ENCODE results near the gene CSTF1.
"Not testable (repeated sequence)": the region's sequence is repeated elsewhere in the genome, so short reads cannot be mapped to it uniquely, and the experiment has no call there.

The CSTF1 gene

DNA sequence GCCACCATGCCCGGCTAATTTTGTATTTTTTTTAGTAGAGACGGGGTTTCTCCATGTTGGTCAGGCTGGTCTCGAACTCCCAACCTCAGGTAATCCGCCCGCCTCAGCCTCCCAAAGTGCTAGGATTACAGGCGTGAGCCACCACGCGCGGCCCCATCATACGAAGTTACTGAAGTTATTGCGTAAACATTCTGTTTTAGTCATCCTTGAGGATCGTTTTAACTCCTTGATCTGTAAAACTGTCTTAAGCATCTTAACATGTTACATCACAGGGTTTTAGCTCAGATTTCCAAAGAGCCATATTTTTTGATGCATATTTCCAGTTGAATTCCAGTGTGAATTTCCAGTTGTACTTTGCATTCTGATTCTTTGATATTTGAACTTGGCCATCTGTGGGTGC lies 12.9 kb downstream of the CSTF1 start:
- not testable (repeated sequence) for DNase-seq (ENCODE audit: low read depth in 2 of 3, low spot score in 2 of 3)

DNA sequence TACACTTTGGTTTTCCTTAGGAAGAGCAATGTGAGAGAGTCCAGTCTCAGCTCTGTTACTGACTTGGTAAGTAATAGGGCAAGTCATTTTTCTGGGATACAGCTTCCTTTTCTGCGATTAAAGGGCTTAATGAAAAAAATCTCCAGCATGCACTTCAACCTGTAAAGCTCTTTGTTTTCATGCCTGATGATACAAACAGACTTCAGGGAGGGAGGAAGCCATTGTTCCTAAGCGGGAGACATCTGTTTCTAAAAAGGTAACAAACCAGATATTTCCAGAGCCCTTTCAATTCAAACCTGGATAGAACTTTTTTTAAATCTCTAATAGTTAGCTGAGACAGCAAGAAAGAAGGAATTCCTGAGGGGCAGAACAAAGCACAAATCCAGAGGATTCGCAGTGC lies 14.5 kb downstream of the CSTF1 start:
- DNase-seq (ENCODE audit: low read depth in 2 of 3, low spot score in 2 of 3), result no peak

DNA sequence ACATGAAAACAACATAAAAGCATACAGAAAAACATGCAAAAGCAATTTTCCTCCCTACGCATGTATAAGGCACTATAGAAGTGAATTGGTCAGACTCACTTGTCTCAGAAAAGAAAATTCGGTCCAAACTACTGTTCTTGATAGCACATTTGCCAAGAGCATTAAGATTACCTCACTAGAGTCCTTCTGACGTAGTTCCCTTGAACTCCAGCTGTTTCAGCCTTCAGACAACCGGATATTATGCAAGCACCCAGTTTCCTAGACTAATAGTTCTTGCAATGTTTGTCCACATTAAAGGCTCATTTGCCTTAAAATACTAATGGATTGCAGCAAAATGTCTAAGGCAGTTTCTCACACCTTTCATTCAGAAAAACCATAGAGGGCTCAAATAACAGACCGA lies 17.1 kb downstream of the CSTF1 start:
- DNase-seq (ENCODE audit: low read depth in 2 of 3, low spot score in 2 of 3), result no peak

DNA sequence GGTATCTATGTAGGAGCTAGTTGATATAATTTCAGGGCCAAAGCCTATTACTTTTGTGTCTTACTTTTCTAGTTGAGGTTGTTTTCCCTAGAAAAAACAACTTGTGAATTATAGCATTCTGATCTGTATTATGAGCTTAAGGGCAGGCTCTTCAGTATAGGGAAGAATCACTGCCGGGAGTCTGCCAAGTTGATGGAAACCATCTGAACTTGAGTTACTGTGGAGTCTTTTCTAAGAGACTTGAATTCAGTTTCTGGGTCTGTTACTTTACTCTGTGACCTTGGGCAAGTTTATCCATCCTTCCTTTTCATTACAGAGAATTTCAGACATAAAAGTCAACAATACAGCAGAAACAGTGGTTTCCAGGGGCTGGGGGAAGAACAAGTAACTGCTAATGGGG lies 17.5 kb downstream of the CSTF1 start:
- DNase-seq (ENCODE audit: low read depth in 2 of 3, low spot score in 2 of 3), result no peak

DNA sequence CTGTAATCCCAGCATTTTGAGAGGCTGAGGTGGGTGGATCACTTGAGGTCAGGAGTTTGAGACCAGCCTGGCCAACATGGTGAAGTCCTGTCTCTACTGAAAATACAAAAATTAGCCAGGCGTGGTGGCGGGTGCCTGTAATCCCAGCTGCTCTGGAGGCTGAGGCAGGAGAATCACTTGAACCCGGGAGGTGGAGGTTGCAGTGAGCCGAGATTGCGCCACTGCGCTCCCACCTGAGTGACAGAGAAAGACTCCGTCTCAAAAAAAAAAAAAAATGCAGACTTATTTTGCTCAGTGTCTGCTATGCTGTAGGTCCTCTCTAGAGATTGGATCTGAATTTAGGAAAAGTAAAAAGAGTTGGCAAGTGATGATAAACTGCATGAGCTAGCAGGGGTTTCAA lies 18.8 kb downstream of the CSTF1 start:
- DNase-seq (ENCODE audit: low read depth in 2 of 3, low spot score in 2 of 3), result not testable (repeated sequence)

DNA sequence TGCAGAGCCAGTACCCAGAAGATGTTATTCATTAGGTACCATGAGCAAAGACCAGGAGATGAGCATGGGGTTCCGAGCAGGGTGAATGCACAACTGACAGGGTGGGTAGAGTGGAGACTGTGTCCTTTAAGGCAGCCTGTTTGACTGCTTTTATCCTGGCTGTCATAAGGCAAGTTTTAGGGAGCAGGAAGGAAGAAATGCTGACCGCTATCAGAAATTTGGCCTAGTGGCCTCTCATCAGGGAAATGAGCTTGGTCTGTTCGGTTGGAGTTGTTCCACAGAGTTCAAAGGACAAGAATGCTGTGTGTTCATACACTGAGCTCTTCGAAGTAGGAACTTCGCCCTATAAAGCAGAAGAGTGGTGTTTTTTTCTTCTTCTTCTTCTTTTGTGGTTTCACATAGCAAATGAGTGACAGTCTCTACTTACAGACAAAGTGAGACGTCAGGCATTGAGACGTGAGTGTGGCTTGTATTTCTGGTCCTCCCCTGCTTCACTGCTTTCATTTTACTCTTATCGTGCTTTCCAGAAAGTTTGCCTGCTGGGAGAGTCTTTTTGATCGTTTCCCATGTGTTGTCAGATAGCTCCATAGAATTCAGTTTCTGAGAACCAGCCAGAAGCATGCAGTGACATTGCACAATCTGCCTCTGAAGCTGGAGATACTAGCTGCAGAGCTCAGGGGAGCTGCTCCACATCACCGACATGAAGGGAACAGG lies 19.5 kb downstream of the CSTF1 start, which contains the start of gene CASS4:
Gene CASS4, plus strand, starts transcription at position 502 of the 714 bp plus-strand sequence. Its CDS starts 199 bp downstream, at position 701.
- DNase-seq (ENCODE audit: low read depth in 2 of 3, low spot score in 2 of 3), result no peak

DNA sequence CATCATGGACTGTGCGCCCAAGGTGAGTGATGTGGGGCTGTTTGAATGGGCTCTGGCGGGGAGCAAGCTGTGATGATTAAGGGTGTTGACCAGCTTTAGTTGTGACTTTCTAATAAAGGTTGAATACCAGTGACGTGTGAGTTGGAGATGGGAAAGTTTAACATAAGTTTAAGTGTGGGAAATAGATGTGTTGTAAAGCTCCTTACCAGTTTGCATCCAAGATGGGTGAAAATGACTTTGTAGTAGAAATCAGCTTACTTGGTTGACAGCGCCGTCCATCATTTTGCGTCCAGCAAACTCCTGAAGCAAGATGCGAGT lies 20.0 kb downstream of the CSTF1 start:
- no peak for DNase-seq (ENCODE audit: low read depth in 2 of 3, low spot score in 2 of 3)

DNA sequence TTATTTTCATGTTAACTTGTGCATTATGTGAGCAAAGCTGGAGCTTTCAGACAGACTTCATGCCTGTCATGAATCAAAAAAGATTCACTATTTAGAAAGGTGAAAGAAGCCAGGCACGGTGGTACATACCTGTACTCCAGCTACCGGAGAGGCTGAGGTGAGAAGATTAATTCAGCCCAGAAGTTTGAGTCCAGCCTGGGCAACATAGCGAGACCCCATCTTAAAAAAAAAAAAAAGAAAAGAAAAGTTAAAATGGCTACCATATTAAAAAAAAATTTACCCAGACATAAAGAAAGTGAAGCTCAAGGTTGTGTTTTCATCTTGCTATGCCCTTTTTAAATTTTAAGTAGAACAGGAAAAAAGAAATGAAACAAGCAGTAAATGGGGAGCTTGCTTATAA lies 20.5 kb downstream of the CSTF1 start:
- no peak for DNase-seq (ENCODE audit: low read depth in 2 of 3, low spot score in 2 of 3)

DNA sequence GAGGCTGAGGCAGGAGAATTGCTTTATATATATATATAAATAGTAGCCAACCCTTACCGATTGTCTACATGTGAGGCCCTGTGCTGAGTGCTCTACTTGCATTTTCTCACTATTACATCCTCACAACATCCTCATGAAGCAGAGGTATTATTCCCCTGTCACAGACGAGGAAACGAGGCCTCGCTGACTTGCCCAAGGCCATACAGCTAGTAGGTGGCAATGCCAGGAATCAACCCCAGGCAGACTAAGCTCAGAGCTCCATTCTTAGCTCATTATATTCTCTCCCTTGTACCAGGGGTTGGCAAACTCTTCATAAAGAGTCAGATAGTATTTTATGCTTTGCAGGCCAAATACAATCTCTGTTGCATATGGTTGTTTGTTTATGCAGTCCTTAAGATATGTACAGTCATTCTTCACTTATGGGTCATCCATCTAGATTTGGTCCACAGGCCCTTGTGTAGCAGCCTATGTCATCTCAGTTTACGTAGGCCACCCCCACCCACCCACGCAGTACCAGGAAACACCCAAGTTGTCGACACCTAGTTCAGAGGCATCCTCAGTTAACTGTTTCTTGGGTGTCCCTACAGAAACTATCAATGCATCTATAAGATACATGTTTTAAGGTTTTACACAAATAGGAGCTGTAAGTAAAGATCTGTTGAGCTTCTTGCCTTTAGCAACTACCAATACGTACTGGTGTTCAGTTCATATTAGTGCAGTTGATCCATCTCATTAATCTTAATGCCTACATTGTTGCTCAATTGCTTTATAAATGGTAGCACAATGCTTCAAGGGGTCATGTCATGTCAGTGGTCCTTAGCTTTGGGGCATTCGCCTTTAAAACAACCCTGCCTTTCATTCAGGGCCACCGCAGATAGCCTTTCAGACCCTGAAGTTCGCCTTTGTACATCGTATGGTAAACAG lies 22.7 kb downstream of the CSTF1 start:
- no peak for DNase-seq (ENCODE audit: low read depth in 2 of 3, low spot score in 2 of 3)

DNA sequence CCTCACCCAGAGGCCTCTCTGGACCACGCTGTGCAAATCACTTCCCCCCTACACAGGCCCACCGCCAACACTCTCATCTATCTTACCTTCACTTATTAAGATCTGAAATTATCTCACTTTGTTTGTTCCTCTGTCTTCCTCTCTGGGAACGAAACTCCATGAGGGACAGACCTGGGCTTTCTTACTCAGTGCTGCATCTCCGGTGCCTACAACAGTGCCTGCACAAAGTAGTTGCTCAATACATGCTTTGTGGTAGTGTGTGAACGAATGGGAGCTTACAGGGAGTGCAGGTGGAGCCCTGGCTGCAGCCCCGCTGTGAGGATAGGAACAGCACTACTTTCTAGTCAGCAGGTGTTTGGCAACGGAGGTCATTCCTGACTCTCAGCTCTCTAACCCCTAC lies 25.0 kb downstream of the CSTF1 start:
- no peak for DNase-seq (ENCODE audit: low read depth in 2 of 3, low spot score in 2 of 3)

DNA sequence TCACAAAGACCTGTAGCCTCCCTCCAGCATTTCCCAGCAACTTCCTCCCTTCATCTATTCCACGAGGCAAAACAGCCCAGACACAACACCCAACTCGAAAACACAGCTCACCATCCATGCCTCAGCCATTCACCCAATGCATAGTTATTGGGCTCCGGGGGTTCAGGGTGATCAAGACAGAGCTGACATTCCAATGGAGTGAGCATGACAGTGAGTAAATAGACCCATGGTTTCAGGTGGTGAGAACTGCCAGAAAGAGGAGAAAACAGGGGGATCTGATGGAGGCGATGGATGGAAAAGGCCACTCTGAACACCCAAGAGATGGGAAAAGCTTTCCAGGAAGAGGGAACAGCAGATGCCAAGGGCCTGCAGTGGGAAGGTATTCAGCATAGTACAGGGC lies 25.5 kb downstream of the CSTF1 start:
- no peak for DNase-seq (ENCODE audit: low read depth in 2 of 3, low spot score in 2 of 3)

DNA sequence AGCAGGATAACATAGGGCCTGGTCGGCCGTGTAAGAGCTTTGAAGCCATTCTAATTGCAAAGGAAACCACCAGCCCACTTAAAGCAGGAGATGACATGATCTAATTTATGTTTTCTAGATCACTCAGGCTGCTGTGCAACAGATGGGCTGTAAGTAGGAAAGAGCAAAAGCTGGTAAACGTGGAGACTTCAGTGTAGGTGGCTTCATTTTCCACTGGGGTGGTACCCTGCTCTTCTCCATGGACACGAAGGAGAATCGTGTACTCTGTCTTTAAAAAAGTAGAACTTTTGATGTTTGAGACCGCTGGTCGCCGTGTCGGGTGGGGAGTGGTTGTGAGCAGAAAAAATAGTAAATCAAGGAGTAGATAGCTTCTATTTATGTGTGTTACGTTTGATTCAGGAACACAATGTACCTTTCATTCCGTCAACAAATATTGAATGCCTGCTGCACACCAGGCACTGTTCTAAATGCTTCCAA lies 26.0 kb downstream of the CSTF1 start:
- DNase-seq (ENCODE audit: low read depth in 2 of 3, low spot score in 2 of 3), result no peak

DNA sequence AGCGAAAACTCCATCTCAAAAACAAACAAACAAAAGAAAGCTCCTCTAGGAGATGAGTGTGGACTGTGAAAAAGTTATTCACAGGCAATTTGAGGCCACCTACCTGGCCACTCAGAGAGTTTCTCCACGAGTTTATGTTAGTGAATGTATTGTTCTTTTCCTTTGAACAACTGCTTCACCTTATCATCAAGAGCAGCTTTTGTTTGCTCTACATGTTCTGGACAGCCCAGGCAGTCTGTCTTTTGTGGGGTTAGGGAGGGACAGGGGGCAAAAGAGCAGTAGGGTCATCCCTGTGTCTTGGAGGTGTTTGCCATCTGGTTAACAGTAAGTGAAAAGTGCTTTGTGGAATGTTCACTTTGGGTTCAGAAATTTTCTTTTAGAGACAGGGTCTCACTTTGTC lies 27.6 kb downstream of the CSTF1 start:
- no peak for DNase-seq (ENCODE audit: low read depth in 2 of 3, low spot score in 2 of 3)

DNA sequence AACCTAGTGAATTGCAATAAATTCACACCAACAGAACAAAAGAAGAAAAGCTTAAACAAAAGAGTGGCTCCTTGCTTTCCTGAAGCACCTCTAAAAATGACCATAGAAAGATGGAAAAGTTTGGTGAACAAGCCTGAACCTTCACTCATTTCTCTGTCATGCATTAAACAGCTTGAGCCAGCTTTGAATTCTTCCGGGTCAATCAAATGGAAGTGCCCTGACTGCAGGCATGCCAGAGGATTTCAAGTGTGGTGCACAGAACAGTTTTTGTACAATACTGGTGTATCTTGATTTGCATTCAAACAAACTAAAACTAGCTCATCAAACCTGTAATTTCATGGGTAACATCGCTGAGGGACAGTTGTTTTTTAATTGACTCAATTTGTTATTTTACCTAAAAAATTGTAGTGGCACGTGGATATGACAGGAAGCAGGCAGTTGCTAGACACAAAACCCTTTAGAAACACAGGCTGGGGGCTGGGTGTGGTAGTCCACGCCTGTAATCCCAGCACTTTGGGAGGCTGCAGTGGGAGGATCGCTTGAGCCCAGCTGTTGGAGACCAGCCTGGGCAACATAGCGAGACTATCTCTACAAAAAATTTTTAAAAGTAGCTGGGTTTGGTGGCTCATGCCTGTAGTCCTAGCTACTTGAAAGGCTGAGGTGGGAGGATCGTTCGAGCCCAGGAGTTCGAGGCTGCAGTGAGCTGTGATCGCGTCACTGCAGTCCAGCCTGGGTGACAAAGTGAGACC lies 28.7 kb downstream of the CSTF1 start:
- DNase-seq (ENCODE audit: low read depth in 2 of 3, low spot score in 2 of 3), result no peak

DNA sequence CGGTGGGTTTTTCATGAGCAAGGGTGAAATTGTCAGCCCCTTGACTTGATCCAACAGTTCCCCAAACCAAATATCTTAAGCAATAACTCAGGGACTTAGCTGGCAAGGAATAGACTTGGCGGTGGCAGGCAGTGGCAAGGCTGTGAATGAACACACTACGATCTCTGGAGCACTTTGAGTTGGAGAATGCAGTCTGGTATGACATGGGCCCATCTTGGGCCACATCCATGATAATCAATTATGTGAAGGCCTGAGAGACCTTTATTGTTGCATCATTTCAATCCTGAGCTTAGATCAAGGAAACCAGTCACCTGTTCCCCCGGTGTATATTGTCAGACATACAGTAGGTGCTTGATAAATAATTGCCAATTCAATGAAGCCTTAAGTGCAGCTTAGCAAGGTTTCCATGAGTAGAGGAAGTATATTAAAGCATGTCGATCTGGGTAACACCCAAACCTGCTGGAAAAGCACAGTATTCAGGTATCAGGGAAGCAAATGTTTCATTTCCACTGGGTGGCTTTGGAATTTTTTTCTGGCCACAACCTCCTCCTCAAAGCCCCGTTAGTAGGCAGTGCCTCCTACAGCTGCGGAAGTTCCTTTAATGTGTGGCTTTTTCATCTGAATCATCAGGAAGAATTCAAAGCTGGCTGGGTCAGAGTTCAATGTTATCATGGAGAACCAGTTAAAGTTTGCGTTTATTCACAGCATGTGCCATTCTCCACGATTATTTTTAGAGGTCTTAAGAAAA lies 29.8 kb downstream of the CSTF1 start:
- no peak for DNase-seq (ENCODE audit: low read depth in 2 of 3, low spot score in 2 of 3)

DNA sequence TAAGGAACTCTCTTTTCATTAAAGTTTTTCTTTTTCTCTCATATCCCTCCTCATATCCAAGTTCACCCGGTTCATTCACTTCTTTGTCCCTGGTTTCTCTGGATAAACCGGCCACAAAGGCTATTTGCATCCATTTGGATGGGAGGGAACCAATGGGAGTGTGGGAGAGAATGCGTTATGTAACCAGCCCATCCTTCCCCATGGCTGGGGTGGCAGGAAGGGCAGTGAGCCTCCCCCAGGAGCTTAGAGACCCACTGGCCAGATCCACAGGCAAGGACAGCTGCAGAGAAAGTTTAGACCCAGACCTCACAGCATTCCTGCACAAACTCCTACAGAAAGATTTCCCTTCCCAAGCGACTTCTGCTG lies 30.4 kb downstream of the CSTF1 start:
- no peak for DNase-seq (ENCODE audit: low read depth in 2 of 3, low spot score in 2 of 3)

DNA sequence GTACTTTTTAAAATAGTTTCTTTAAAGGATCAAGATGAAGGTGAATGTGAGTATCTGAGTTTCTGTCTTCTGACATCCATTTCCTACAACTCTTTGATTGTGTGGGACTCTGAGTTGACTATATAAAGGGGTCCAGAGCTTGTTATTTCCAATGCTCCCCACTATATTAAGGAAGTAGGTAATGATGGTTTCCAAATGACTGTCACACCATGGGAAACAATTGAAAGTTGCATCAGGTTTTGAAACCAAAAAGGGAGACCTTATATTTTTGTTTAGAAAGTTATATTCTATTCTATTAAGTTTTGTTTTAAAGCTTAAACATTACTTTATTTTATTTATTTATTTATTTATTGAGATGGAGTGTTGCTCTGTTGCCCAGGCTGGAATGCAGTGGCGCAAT lies 30.8 kb downstream of the CSTF1 start:
- DNase-seq (ENCODE audit: low read depth in 2 of 3, low spot score in 2 of 3), result no peak

DNA sequence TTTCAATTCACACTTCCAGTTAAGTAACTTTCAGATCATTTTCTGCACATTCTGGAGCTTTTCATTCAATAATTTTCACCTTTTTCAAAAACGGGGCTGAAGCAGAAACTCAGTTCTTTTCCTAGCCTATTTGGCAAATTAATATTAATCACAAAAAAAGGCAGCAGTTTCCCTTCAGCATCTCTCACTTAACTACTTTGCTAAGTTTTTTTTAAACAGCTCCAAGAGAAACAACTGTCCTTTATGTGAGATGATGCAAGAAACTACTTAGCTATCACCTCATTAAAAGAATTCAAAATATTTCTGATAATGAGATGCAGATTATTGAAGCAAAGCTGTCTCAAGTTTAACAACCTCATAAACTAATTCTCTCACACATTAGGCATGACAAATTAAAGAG lies 31.4 kb downstream of the CSTF1 start:
- no peak for DNase-seq (ENCODE audit: low read depth in 2 of 3, low spot score in 2 of 3)

DNA sequence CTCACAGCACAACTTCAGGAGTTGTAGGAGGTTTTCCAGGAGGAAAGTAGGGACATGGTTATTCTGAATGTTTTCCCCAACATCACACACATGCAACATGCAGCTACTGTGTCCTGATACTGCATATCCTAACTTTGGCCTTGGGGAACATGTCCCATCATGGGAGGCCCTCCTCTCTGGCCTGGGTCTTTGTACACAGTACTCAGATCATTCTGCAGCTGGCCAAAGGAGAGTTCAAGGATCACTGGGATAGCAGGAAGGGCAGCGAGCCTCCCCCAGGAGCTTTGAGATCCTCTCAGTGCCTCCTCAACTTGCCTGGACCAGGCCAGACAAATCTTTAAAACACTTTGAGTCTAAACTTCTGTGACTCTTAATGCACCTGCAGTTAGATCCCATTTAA lies 32.5 kb downstream of the CSTF1 start:
- no peak for DNase-seq (ENCODE audit: low read depth in 2 of 3, low spot score in 2 of 3)

DNA sequence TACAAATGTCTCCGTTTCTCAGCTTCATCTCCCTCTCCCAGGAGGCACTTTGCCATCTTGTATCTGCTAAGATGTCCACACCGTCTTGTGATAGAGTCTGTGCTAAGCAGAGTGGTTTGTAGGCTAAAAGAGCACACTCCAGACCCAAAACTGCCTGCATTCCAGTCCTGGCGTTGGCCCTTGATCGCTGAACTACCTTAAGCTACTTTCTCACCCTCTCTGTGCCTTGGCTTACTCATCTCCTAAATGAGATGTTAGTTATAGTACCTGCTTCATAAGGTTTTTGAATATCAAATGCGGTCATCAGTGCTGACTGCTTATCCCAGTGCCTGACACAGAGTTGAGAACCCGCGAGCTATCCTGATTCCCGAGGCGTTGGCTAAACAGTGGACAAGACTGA lies 33.6 kb downstream of the CSTF1 start:
- DNase-seq (ENCODE audit: low read depth in 2 of 3, low spot score in 2 of 3), result no peak

DNA sequence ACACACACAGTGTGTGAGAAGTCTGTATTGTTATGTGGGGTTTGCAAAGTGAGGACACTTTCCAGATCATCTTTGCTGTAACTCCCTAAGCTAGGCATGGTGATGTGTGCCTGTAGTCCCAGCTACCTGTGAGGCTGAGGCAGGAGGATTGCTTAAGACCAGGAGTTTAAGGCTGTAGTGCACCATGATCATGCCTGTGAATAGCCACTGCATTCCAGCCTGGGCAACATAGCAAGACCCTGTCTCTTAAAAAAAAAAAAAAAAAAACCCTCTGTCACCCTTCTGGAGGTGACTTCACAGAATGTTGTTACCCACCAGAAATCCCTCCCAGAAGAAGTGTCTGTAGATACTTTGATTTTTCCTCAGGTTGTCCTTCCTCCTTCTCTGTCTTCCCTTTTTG lies 34.5 kb downstream of the CSTF1 start:
- no peak for DNase-seq (ENCODE audit: low read depth in 2 of 3, low spot score in 2 of 3)
